GM21528 (cell line): ENCODE results near the gene FANK1.
"Not testable (repeated sequence)": the region's sequence is repeated elsewhere in the genome, so short reads cannot be mapped to it uniquely, and the experiment has no call there.

Source experiments
- ATAC-seq: cut with Tn5 transposase; IDR thresholded peaks from one replicate; pipeline ENCODE4 v1.9.1; 2021; ENCODE audit warnings: mild to moderate bottlenecking, moderate library complexity; ENCODE audit not compliant: unreplicated experiment, low FRiP score

Gene FANK1

GRCh38 chr10:126016156-126016805 is 119.9 kb downstream of the FANK1 start:
- ATAC-seq = no peak

DNA sequence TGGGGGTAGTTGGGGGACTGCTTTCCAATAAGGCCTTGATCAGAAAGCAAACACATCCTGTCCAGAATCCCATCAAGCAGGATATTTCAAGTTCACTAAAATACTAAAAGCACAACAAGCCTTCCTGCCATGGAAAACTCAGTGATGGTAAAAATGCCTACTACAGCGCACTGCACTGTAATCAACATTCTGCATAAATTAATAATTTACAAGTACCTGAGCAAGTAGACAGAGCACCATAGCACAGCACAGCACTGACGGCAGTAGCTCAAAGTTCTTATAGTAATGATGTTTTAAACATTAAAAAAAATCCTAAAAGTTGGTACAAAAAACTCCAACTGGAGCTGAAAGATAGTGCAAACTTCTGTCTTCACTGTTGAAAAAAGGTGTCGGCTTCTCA is 120.5 kb downstream of the FANK1 start:
- ATAC-seq = no peak

DNA sequence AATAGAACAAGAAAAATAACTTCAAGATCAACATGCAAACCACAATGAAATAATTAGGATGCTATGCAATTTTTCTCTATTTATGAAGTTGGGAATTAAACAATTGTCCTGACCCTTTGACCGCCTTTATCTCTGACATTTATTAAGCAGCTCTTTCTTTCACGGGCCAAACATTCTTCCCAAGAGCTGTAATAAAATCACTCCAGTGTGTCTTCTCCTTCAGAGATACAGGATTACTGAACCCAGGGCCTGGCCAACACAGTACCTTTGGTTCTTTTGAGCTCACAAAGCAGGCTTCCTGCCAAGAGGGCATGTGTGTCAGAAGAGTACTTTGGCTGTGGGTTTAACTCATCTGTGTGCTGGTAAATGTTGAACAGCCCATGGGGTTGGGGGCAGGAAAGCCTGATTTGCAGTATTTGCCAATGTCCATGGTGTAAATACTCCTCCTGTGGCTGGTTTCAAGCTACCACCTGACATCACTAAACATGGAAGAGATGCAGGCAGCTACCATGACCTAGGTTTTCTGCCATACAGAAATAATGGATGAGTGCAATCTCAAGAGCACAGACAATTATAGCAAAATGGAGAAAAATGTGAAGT is 121.7 kb downstream of the FANK1 start:
- no peak for ATAC-seq

DNA sequence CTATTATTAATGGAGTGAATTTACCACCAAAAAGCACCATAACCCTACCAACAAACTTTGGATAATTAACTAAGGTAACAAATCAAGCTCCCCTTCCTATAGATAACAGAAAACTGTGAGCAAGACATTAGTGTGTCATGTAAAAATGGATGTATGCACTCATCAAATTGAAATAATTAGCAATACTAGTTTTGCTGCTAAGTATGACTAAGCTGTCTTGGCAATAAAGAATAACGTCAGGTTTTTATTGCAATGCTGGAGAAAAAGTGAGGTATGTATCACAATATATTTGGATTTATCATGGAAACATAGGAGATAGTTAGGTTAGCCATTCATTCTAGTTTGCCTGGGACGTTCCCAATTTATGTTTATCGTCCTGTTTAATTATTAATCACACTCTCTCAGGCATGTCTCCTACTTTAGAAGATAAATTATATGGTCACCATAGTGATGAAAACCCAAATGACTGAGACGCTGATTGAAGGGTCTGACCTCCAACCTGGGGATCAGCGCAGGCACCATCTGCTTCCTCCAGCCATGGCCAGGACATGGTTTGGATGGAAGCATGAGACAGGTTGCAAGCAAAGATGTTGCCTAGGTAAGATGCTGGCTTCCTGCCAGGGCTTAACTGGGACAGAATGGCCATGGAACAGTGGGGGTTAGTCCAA is 125.6 kb downstream of the FANK1 start:
- ATAC-seq = no peak

- ATAC-seq = no peak
Measured at GRCh38 chr10:126022841-126023240, 126.5 kb downstream of the FANK1 start.

DNA sequence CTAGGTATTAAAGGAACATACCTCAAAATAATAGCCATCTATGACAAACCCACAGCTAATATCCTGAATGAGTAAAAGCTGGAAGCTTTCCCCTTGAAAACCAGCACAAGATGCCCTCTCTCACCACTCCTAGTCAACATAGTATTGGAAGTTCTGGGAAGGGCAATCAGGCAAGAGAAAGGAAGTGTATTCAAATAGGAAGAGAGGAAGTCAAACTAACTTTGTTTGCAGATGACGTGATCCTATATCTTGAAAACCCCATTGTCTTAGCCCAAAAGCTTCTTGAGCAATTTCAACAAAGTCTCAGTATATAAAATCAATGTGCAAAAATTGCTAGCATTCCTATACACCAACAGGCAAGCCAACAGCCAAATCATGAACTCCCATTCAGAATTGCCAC is 131.3 kb downstream of the FANK1 start:
- no peak for ATAC-seq

- no peak for ATAC-seq
Measured at GRCh38 chr10:126029999-126030398, 133.6 kb downstream of the FANK1 start.

DNA sequence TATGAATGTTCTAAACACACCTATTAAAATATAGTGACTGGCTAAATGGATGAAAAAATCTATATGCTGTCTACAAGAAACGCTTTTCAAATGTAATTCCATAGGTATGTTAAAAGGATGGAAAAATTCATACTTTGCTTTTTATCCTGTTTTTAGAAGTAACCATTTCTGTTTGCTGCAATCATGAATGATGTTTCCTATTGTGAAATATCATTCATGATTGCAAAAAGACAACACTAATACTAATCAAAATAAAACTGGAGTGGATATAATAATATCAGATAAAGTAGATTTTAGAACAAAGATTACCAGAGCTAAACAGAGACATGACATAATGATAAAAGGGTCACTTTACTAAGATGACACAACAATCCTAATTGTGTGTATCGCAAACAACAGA is 138.2 kb downstream of the FANK1 start:
- ATAC-seq = no peak

DNA sequence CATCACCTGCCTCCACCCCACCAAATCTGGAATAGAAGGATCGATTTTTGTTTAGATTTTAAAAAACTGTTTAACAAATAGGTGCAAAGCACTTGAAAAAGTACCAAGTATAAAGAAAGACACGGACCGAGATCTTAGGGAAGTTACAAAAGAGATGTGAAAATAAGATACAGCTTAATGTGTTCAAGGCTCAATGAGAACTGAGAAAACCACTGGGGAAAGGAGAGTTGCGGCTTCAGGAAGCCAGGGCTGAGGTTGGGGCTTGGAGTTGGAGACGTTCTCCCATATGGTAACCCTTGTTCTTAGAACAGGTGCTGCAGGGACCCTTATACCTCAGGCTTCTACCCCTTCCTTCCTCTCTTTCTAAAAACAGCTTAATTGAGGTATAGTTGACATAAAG is 140.2 kb downstream of the FANK1 start:
- no peak for ATAC-seq

DNA sequence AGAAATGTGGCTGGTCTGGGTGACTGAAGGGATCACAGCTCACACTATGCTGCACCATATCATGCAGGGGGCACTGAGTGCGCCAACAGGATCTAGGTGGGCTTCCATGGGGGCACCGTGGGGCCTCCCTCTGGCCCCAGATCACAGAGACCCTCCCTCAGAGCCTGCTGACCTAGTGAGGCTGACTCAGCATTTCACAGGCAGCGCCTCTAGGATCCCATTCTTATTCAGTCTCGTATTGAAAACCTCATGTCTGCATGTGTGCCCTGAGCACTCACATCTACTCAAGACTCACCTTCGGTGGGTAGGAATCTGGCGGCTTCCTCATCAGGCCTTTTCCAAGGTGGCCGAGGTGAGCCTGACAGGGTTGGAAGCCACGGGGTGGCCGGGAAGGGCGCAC is 141.6 kb downstream of the FANK1 start:
- no peak for ATAC-seq

DNA sequence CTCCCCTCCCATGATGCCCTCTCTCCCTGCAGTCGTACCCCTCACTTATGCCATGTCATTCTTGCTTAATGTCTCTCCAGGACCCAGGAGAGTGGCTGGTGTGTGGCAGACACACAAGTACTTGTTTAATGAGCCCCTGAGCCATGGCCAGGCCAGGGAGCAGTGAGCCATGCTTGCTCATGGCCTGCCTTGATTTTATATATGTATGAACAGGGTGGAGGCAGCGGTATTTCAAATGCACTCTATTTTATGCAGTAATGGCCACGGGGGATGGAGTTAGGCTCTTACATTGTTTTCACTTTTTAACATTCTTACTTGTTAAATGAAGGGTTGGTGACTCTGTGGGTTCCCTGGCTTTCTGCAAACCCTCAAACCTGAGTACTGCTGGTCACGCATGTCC is 144.8 kb downstream of the FANK1 start:
- no peak for ATAC-seq

- peak; percentile 100 for ATAC-seq
Measured at GRCh38 chr10:126041804-126042231, 145.5 kb downstream of the FANK1 start.

- no peak for ATAC-seq
Measured at GRCh38 chr10:126042354-126042753, 146.0 kb downstream of the FANK1 start.

DNA sequence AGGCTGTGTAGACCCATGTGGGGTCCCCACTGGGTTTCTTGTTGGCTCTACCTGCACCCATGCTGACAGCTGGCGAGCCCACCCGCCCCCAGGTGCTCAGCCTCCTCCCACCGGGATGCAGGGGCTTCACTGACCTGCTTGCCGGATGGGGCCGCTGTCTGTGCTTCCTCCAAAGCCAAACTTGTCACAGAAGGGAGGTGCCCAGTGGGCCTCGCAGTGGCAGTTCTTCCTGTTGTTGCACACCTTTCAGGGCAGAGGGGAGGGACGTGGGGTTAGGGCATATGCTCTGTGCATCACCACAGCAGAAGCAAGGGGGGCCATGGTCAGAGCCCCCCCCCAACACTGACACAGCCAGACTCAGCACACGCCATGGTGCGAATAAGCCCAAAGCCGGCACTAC is 146.5 kb downstream of the FANK1 start:
- no peak for ATAC-seq

DNA sequence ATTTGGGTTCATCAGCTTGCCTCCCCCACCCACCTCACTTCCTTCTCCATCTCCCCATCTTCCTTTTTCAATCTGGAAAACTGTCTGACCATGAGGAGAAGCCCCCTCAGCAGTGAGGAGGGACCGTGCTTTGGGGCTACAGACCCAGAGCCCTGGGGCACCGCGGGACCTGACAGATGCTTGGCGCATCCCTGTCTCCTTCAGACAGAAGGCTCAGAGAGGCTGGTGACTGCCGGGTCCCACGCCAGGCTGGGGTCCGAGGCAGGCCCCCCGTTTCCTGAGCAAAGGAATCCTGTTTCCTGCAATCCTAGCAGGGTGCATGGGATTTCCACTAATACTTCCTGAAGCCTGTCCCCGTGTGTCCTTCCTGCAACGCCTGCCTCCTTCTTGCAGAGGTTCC is 147.0 kb downstream of the FANK1 start:
- ATAC-seq = no peak

DNA sequence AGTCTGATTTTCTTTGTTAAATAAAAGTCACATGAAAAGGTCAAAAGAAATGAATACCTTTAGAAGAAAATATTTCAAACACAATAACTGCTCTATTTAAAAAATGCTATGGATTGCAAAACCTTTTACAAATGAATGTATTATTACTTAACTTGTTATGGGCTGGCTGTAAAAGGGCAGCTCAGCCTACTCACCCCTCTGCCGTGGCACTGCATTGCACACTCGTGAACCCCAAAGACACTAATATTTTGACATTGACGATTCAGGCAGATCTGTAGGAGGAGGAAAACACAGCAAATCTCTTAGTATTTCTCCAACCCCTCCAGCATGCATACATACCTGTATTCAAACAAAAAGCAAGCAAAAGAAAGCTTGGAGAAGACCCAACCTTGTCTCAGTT is 149.5 kb downstream of the FANK1 start:
- no peak for ATAC-seq

DNA sequence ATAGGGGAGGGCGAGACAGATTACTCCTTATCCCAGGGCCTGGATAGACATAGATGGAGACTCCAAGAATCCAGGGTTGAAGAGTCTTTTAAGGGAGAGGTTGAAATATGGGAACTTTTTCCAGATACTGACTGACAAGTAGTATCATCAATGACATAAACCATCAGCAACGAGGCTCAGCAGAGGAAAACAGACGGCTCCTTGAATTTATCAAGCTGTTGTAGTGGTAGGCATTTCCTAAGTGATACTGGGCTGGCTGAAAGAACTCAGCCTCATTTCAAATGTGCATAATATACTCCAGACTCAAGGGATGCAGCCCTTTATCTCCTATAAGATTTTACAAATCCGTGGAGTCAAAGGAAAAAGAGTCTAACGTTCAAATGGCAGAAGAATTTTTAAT is 150.5 kb downstream of the FANK1 start:
- no peak for ATAC-seq

DNA sequence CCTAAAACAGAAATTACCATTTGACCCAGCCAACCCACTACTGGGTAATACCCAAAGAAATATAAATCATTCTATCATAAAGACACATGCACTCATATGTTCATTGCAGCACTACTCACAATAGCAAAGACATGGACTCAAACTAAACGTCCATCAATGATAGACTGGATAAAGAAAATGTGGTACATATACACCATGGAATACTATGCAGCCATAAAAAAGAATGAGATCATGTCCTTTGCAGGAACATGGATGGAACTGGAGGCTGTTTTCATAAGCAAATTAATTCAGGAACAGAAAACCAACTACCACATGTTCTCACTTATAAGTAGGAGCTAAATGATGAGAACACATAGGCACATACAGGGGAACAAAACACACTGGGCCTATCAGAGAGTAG is 151.4 kb downstream of the FANK1 start:
- ATAC-seq = not testable (repeated sequence)

DNA sequence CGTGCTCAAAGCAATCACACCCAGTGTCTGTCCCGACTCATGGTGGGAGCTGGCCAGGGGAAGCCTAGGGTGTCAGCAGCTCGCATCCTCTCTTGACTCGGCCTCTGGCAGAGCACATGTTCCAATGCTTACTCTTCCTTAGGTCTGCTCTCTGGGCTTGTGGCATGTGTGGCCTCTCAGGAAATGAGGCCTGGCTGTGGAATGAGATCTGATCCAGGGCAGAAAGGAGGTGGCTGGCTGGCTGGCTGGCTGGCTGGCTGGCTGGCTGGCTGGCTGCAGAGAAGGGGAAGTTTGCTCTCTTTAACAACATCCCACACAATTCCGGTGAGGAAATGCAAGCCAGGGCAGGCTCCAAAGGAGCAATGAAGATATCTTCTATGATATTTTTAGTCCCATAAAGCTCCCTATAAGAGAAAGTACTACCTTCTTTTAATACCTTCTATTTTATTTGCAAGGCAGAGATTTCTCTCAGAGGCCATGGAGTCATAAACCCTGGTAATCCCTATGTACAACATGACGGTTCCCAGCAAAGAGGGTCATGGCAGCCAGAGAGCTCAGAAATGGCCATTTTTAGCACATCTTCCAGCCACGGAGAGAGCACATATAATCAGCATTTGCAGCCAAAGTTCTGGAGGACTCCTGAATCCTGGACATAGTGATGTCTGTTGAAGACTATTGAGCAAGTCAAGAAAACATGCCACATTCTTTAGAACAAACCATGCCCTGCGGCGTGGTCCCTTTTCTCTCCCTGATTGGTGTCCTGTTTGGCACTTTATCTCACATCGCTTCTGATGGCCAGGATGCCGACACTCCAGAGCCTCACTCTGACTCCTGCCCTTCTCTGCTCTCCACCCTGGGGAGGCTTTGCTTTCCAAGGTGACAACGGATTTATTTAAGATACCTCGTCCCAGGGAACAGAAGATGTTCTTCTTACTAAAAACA is 153.7 kb downstream of the FANK1 start:
- no peak for ATAC-seq

GRCh38 chr10:126052171-126052570 is 155.8 kb downstream of the FANK1 start:
- no peak for ATAC-seq

GRCh38 chr10:126054191-126054590 is 157.8 kb downstream of the FANK1 start:
- ATAC-seq = no peak
